AG10803 (cell line): ENCODE measurements around the gene KDM2A.
A peak's percentile ranks its signal among the peaks of the same experiment; 100 is the strongest.

Source experiments
- DNase-seq: peaks from one replicate; pipeline ENCODE4 v3.0.0; 2010; ENCODE audit warnings: low read depth
- H3K4me3 ChIP-seq: 2 replicates; pipeline ENCODE4 v1.5.1; 2011; ENCODE audit warnings: mild to moderate bottlenecking, low read length, control low read depth
- TF ChIP-seq, protein P1 (sequence below): conservative IDR thresholded peaks from 2 replicates; pipeline ENCODE4 v1.5.1; 2011; ENCODE audit warnings: mild to moderate bottlenecking, low read length, control low read depth, inconsistent platforms

The KDM2A gene

GRCh38 chr11:67245046-67245445, 126.0 kb downstream of the KDM2A start:
- no peak overlapping the region for H3K4me3 ChIP-seq
- TF ChIP-seq, protein P1, sequence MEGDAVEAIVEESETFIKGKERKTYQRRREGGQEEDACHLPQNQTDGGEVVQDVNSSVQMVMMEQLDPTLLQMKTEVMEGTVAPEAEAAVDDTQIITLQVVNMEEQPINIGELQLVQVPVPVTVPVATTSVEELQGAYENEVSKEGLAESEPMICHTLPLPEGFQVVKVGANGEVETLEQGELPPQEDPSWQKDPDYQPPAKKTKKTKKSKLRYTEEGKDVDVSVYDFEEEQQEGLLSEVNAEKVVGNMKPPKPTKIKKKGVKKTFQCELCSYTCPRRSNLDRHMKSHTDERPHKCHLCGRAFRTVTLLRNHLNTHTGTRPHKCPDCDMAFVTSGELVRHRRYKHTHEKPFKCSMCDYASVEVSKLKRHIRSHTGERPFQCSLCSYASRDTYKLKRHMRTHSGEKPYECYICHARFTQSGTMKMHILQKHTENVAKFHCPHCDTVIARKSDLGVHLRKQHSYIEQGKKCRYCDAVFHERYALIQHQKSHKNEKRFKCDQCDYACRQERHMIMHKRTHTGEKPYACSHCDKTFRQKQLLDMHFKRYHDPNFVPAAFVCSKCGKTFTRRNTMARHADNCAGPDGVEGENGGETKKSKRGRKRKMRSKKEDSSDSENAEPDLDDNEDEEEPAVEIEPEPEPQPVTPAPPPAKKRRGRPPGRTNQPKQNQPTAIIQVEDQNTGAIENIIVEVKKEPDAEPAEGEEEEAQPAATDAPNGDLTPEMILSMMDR, result no peak
- DNase-seq, result no peak

DNA sequence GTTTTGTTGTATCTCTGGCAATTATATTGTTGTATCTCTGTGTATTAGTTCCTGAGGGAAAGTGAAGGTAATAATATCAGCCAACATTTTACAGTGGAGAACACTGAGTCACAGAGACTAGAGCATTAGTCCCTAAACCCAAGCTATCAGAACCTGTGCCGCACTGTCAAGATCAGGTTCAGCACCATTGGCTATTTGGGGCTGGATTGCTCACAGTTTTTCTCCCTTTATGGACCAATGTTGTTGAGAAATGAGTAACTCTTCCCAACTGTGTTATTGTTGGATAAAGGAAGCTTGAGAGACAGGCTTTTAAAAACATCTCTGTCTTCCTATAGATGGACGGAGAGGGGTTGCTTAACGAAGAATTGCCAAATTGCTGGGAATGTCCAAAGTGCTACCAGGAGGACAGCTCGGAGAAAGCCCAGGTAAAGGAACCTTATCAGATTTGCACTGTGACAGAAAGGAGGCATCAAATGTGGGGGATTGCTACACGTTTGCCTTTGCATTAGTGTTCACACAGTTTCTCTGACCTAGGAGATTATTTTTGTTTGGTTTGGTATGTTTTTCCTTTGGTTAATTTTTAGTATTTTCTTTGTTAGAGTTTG, 129.0 kb downstream of the KDM2A start:
- H3K4me3 ChIP-seq, result no peak overlapping the region
- no peak for DNase-seq
- TF ChIP-seq, protein P1, result no peak

- peak; percentile 61 for DNase-seq
- TF ChIP-seq, protein P1, result no peak
Measured at GRCh38 chr11:67248653-67249052, 129.6 kb downstream of the KDM2A start.

DNA sequence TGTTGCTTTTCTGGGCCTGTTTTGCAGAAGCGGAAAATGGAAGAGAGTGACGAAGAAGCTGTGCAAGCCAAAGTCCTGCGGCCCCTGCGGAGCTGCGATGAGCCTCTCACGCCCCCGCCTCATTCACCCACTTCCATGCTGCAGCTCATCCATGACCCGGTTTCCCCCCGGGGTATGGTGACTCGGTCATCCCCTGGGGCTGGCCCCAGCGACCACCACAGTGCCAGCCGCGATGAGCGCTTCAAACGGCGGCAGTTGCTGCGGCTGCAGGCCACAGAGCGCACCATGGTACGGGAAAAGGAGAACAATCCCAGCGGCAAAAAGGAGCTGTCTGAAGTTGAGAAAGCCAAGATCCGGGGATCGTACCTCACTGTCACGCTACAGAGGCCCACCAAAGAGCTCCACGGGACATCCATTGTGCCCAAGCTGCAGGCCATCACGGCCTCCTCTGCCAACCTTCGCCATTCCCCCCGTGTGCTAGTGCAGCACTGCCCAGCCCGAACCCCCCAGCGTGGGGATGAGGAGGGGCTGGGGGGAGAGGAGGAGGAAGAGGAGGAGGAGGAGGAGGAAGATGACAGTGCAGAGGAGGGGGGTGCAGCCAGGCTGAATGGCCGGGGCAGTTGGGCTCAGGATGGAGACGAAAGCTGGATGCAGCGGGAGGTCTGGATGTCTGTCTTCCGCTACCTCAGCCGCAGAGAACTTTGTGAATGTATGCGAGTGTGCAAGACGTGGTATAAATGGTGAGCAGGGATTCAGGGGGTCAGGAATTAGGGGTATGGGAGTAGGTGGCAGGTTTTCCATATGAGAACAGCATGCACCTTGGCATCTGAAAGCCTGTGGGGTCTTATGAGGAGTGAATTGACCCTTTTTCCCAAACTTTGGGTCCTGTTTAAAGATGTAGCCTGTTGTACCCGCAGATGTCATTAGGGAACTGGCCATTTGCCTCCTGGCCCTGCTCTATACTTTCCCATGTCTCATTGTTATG, 131.3 kb downstream of the KDM2A start:
- no peak for DNase-seq
- no peak overlapping the region for H3K4me3 ChIP-seq
- TF ChIP-seq, protein P1, result no peak

More at GRCh38 chr11:67248653-67249052, 129.6 kb downstream of the KDM2A start:
- no peak overlapping the region for H3K4me3 ChIP-seq

- TF ChIP-seq, protein P1, result no peak
- H3K4me3 ChIP-seq, result no peak overlapping the region
- peak; percentile 58 for DNase-seq
Measured at GRCh38 chr11:67251841-67252240, 132.8 kb downstream of the KDM2A start.

- TF ChIP-seq, protein P1, result peak; percentile 35
- peak; percentile 53 for DNase-seq
- H3K4me3 ChIP-seq, result no peak overlapping the region
Measured at GRCh38 chr11:67252831-67253239, 133.8 kb downstream of the KDM2A start.
